ENCODE data around the gene VWC2.

- TF ChIP-seq CTCF (IDR thresholded peaks at IDR 0.05): no peak
- TF ChIP-seq POLR2A (IDR thresholded peaks at IDR 0.05): no peak
- TF ChIP-seq POLR2AphosphoS5 (IDR thresholded peaks at IDR 0.05): no peak
These were observed 153.3 kb downstream of the VWC2 start for GRCh38 chr7:49926720-49927119.
